HS-27A (cell line): ENCODE results near the gene DLGAP4.
"Not testable (repeated sequence)": the region's sequence is repeated elsewhere in the genome, so short reads cannot be mapped to it uniquely, and the experiment has no call there.

Source experiments
- DNase-seq: peaks from one replicate; pipeline ENCODE4 v3.0.0-alpha.2; 2012; ENCODE audit warnings: low read depth, missing footprints

DLGAP4 gene

GRCh38 chr20:36541227-36541767 is 235.2 kb downstream of the DLGAP4 start, which contains the start of gene MYL9:
TSS of gene MYL9 (plus strand) at chr20:36541519. CDS start at chr20:36544885, 3,366 bp downstream.
- DNase-seq, result no peak

GRCh38 chr20:36541768-36542488 is 235.8 kb downstream of the DLGAP4 start:
- DNase-seq, result no peak

GRCh38 chr20:36542516-36543183 is 236.5 kb downstream of the DLGAP4 start:
- DNase-seq, result no peak

GRCh38 chr20:36543184-36544133 is 237.3 kb downstream of the DLGAP4 start:
- no peak for DNase-seq

GRCh38 chr20:36544134-36545018 is 238.2 kb downstream of the DLGAP4 start:
- DNase-seq, result peak; percentile 84

- DNase-seq, result no peak
These were observed 240.1 kb downstream of the DLGAP4 start for GRCh38 chr20:36546111-36546736.

GRCh38 chr20:36547186-36548005 is 241.3 kb downstream of the DLGAP4 start:
- DNase-seq, result no peak

GRCh38 chr20:36548006-36548315 is 241.8 kb downstream of the DLGAP4 start:
- no peak for DNase-seq

- DNase-seq, result no peak
These were observed 242.8 kb downstream of the DLGAP4 start for GRCh38 chr20:36548704-36549627.

- no peak for DNase-seq
These were observed 243.4 kb downstream of the DLGAP4 start for GRCh38 chr20:36549628-36549941.

GRCh38 chr20:36549942-36550789 is 244.0 kb downstream of the DLGAP4 start:
- DNase-seq, result no peak

- no peak for DNase-seq
These were observed 244.7 kb downstream of the DLGAP4 start for GRCh38 chr20:36550790-36551299.

GRCh38 chr20:36555248-36555647 is 249.1 kb downstream of the DLGAP4 start:
- no peak for DNase-seq

- no peak for DNase-seq
These were observed 256.6 kb downstream of the DLGAP4 start for GRCh38 chr20:36562724-36563123.

- no peak for DNase-seq
These were observed 257.2 kb downstream of the DLGAP4 start for GRCh38 chr20:36563374-36563773.

- not testable (repeated sequence) for DNase-seq
These were observed 258.1 kb downstream of the DLGAP4 start for GRCh38 chr20:36564078-36564725.

GRCh38 chr20:36564726-36565121 is 258.6 kb downstream of the DLGAP4 start:
- not testable (repeated sequence) for DNase-seq
